ENCODE results near the gene RAX.

The RAX gene

GRCh38 chr18:59300676-59301285 is 27.5 kb upstream of the RAX start:
- no peak overlapping the region for H3K4me3 ChIP-seq (ENCODE audit: low read depth, low read length)
- H3K27ac ChIP-seq (ENCODE audit: extremely low read depth, low read depth, low read length): no peak overlapping the region
- CTCF ChIA-PET: interaction anchor here (0.6 to 1.8 kb wide), 3 partner anchors 8 to 101 kb away, joined by 3 to 8 read pairs (median 3); no protein-coding TSS in a partner anchor
- no peaks in the 10 kb centered on the region for H3K4me1 ChIP-seq (ENCODE audit: control insufficient read depth, insufficient read depth, low read length)
- H3K36me3 ChIP-seq (ENCODE audit: control insufficient read depth in 2 of 2, insufficient read depth in 1 of 2, low read length in 2 of 2): no peaks in the 10 kb centered on the region
- POLR2A ChIA-PET: interaction anchor here (0.9 kb wide), 1 partner anchor 27 kb away, joined by 3 read pairs; the partner anchor contains the start of gene RAX
- TF ChIP-seq YY2 (tag by site-specific recombination; IDR thresholded peaks at IDR 0.05) (no peak), CTCF (tag by site-specific recombination; IDR thresholded peaks at IDR 0.05) (no peak), ZSCAN30 (tag by site-specific recombination; IDR thresholded peaks at IDR 0.05) (no peak), HOXC10 (CRISPR knock-in tag; IDR thresholded peaks at IDR 0.05) (no peak), ZNF670 (tag by site-specific recombination; IDR thresholded peaks at IDR 0.05; ENCODE audit: low read depth) (no peak), ZFP41 (tag by site-specific recombination; IDR thresholded peaks at IDR 0.05; ENCODE audit: borderline replicate concordance) (no peak), ZNF473 (tag by site-specific recombination; IDR thresholded peaks at IDR 0.05) (no peak), ZNF280C (tag by site-specific recombination; IDR thresholded peaks at IDR 0.05) (no peak), ZFP69B (tag by site-specific recombination; IDR thresholded peaks at IDR 0.05) (no peak), YY1 (tag by site-specific recombination; IDR thresholded peaks at IDR 0.05) (no peak), ZBTB17 (tag by site-specific recombination; IDR thresholded peaks at IDR 0.05) (no peak)
- TF ChIP-seq, protein P1, sequence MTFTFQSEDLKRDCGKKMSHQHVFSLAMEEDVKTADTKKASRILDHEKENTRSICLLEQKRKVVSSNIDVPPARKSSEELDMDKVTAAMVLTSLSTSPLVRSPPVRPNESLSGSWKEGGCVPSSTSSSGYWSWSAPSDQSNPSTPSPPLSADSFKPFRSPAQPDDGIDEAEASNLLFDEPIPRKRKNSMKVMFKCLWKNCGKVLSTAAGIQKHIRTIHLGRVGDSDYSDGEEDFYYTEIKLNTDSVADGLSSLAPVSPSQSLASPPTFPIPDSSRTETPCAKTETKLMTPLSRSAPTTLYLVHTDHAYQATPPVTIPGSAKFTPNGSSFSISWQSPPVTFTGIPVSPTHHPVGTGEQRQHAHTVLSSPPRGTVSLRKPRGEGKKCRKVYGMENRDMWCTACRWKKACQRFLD (tag by site-specific recombination; IDR thresholded peaks at IDR 0.05): no peak
- TF ChIP-seq, protein P2, sequence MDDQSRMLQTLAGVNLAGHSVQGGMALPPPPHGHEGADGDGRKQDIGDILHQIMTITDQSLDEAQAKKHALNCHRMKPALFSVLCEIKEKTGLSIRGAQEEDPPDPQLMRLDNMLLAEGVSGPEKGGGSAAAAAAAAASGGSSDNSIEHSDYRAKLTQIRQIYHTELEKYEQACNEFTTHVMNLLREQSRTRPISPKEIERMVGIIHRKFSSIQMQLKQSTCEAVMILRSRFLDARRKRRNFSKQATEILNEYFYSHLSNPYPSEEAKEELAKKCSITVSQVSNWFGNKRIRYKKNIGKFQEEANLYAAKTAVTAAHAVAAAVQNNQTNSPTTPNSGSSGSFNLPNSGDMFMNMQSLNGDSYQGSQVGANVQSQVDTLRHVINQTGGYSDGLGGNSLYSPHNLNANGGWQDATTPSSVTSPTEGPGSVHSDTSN (CRISPR knock-in tag; IDR thresholded peaks at IDR 0.05): no peak
- TF ChIP-seq, protein P3, sequence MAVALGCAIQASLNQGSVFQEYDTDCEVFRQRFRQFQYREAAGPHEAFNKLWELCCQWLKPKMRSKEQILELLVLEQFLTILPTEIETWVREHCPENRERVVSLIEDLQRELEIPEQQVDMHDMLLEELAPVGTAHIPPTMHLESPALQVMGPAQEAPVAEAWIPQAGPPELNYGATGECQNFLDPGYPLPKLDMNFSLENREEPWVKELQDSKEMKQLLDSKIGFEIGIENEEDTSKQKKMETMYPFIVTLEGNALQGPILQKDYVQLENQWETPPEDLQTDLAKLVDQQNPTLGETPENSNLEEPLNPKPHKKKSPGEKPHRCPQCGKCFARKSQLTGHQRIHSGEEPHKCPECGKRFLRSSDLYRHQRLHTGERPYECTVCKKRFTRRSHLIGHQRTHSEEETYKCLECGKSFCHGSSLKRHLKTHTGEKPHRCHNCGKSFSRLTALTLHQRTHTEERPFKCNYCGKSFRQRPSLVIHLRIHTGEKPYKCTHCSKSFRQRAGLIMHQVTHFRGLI (tag by site-specific recombination; IDR thresholded peaks at IDR 0.05): no peak
- no peaks in the 10 kb centered on the region for H3K9me3 ChIP-seq (ENCODE audit: control insufficient read depth, insufficient read depth, low read depth, low read length)

DNA sequence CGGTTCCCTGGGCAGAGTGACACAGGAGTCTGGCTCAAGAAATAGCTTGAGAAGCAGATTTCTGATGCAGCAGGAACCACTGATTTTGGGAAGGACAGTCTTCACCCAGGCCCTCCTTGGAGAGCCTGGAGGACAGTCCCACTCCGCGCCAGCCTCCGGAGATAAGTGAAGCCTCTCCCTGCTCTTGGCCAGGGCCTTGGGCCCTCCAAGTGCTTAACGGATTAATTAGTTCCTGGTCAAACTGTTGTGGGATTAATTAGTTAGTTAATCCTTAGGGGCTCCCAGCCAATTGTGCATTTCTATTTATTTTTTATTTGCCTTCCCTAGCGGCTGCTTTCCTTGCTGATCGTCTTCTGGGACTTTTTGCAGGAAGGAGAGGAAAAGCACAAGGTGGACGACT is 25.6 kb upstream of the RAX start:
- Histone ChIP-seq H3K9me3 (ENCODE audit: control insufficient read depth, insufficient read depth, low read depth, low read length) (no peaks in the 10 kb centered on the region), H3K4me3 (ENCODE audit: low read depth, low read length) (no peak overlapping the region), H3K27ac (ENCODE audit: extremely low read depth, low read depth, low read length) (no peak overlapping the region), H3K36me3 (ENCODE audit: control insufficient read depth in 2 of 2, insufficient read depth in 1 of 2, low read length in 2 of 2) (no peaks in the 10 kb centered on the region), H3K4me1 (ENCODE audit: control insufficient read depth, insufficient read depth, low read length) (no peaks in the 10 kb centered on the region)
- TF ChIP-seq OSR2 (tag by site-specific recombination; IDR thresholded peaks at IDR 0.05) (no peak), ZNF2 (tag by site-specific recombination; IDR thresholded peaks at IDR 0.05) (no peak), ZNF747 (tag by site-specific recombination; IDR thresholded peaks at IDR 0.05) (no peak), ZNF629 (tag by site-specific recombination; IDR thresholded peaks at IDR 0.05) (no peak), ZNF157 (tag by site-specific recombination; IDR thresholded peaks at IDR 0.05) (no peak), ZNF19 (tag by site-specific recombination; IDR thresholded peaks at IDR 0.05; ENCODE audit: low read depth) (no peak), ZNF324 (tag by site-specific recombination; IDR thresholded peaks at IDR 0.05) (no peak)
- TF ChIP-seq, protein P4, sequence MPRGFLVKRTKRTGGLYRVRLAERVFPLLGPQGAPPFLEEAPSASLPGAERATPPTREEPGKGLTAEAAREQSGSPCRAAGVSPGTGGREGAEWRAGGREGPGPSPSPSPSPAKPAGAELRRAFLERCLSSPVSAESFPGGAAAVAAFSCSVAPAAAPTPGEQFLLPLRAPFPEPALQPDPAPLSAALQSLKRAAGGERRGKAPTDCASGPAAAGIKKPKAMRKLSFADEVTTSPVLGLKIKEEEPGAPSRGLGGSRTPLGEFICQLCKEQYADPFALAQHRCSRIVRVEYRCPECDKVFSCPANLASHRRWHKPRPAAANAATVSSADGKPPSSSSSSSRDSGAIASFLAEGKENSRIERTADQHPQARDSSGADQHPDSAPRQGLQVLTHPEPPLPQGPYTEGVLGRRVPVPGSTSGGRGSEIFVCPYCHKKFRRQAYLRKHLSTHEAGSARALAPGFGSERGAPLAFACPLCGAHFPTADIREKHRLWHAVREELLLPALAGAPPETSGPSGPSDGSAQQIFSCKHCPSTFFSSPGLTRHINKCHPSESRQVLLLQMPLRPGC (tag by site-specific recombination; IDR thresholded peaks at IDR 0.05): no peak
- TF ChIP-seq, protein P3 (tag by site-specific recombination; IDR thresholded peaks at IDR 0.05): no peak
- ChIA-PET CTCF (interaction anchor here (0.8 kb wide), 1 partner anchor 104 kb away, joined by 3 read pairs; no protein-coding TSS in a partner anchor), POLR2A (interaction anchor here (0.6 kb wide), 1 partner anchor 32 kb away, joined by 8 read pairs; no protein-coding TSS in a partner anchor)

All from HEK293 (cell line).